ENCODE data around the gene ZEB2. TPM values are rescaled to one million over a fixed set of nuclear protein-coding genes. Genes with fewer than 3 reads are reported as not detected.

The ZEB2 gene
- total RNA-seq, 1 experiment from 2014 or later = 1.2 TPM

DNA sequence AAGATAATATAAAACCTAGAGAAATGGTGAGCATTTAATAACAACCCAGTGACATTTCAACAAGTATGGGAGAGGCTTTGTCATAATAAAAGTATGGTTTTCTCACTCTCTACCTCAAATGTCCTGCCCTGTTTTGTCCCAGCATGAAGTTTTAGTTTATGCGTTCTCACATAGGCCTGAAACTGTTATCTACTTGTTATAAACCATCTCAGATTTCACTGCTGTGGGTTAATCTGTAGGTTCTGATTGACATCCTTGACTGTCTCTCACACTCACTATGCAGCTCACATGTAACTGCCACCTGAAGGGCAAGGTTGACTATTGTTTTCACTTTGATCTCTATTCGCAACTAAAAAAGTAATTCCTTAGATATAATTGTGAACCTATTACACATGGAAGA lies 44.9 kb downstream of the ZEB2 start:
- Histone ChIP-seq H3K9ac (ENCODE audit: extremely low read depth, insufficient read length, low read length) (no peak overlapping the region), H3K4ac (ENCODE audit: low read depth, low read length) (no peak overlapping the region), H3K23ac (ENCODE audit: insufficient read length, low read depth, low read length) (no peak overlapping the region), H3T11ph (ENCODE audit: low read length) (no peak overlapping the region), H4K5ac (ENCODE audit: insufficient read length, low read depth, low read length) (no peak overlapping the region), H3K79me1 (ENCODE audit: insufficient read depth, low read depth, low read length, poor library complexity, severe bottlenecking) (no peaks in the 10 kb centered on the region), H2AFZ (ENCODE audit: low read length) (no peak overlapping the region), H3K4me2 (ENCODE audit: insufficient read depth, insufficient read length, low read length) (no peak overlapping the region), H3K4me1 (ENCODE audit: insufficient read depth, low read length) (peaks cover 11% of the 10 kb centered on the region; the same call in 1 of the 2 replicates), H3K79me2 (ENCODE audit: insufficient read depth, low read length) (no peaks in the 10 kb centered on the region), H2BK120ac (ENCODE audit: low read depth, low read length, poor library complexity, severe bottlenecking) (no peak overlapping the region), H3K56ac (ENCODE audit: insufficient read length, low read depth, low read length) (no peak overlapping the region), H3K23me2 (ENCODE audit: insufficient read length, low read depth, low read length, poor library complexity, severe bottlenecking) (no peaks in the 10 kb centered on the region), H4K20me1 (ENCODE audit: control insufficient read depth, insufficient read depth, insufficient read length) (no peaks in the 10 kb centered on the region), H3K14ac (ENCODE audit: insufficient read depth, low read length) (no peak overlapping the region), H2AK5ac (ENCODE audit: insufficient read length, low read length) (no peak overlapping the region), H4K91ac (ENCODE audit: insufficient read length, low read depth, low read length) (no peak overlapping the region), H4K8ac (replicated peaks; ENCODE audit: insufficient read length, low read depth, low read length) (no peak overlapping the region), H3K27me3 (ENCODE audit: insufficient read depth, low read length) (no peaks in the 10 kb centered on the region), H3K18ac (ENCODE audit: insufficient read length, low read depth, low read length) (no peak overlapping the region), H2BK15ac (ENCODE audit: low read depth, low read length) (no peak overlapping the region), H3K9me3 (ENCODE audit: control insufficient read depth, low read depth, low read length) (no peaks in the 10 kb centered on the region), H2BK5ac (ENCODE audit: insufficient read length, low read length) (no peak overlapping the region), H2BK20ac (ENCODE audit: low read depth, low read length, poor library complexity, severe bottlenecking) (no peak overlapping the region), H3K27ac (ENCODE audit: insufficient read length, low read depth, low read length) (no peak overlapping the region), H2BK12ac (ENCODE audit: insufficient read length, low read depth, low read length) (no peak overlapping the region)
- Mint-ChIP-seq H3K27me3 (ENCODE audit: low read depth) (no peaks in the 10 kb centered on the region), H3K36me3 (ENCODE audit: insufficient read depth in 1 of 3, low read depth in 3 of 3) (no peaks in the 10 kb centered on the region), H3K27ac (no peak overlapping the region), H3K4me1 (peaks cover 37 to 38% of the 10 kb centered on the region in 2 experiments), H3K4me3 (no peak overlapping the region), H3K9me3 (no peaks in the 10 kb centered on the region)
- WGBS (ENCODE audit: extremely low coverage, insufficient read length, low lambda C conversion rate) = no CpG with 5 or more reads among the region's 2 CpGs
- no peak for DNase-seq
- TF ChIP-seq, protein P1, sequence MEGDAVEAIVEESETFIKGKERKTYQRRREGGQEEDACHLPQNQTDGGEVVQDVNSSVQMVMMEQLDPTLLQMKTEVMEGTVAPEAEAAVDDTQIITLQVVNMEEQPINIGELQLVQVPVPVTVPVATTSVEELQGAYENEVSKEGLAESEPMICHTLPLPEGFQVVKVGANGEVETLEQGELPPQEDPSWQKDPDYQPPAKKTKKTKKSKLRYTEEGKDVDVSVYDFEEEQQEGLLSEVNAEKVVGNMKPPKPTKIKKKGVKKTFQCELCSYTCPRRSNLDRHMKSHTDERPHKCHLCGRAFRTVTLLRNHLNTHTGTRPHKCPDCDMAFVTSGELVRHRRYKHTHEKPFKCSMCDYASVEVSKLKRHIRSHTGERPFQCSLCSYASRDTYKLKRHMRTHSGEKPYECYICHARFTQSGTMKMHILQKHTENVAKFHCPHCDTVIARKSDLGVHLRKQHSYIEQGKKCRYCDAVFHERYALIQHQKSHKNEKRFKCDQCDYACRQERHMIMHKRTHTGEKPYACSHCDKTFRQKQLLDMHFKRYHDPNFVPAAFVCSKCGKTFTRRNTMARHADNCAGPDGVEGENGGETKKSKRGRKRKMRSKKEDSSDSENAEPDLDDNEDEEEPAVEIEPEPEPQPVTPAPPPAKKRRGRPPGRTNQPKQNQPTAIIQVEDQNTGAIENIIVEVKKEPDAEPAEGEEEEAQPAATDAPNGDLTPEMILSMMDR (conservative IDR thresholded peaks at IDR 0.05) = no peak

All from H9 (cell line).